NT2/D1 (cell line): Measurements from ENCODE around the gene RPUSD1.

Experiments
- SUZ12 ChIP-seq: IDR thresholded peaks from 2 replicates; pipeline ENCODE4 v1.6.1; 2011; ENCODE audit not compliant: insufficient read length, insufficient read depth; ENCODE audit errors: extremely low read depth
- ZNF274 ChIP-seq: IDR thresholded peaks from 2 replicates; pipeline ENCODE4 v1.6.1; 2011; ENCODE audit warnings: mild to moderate bottlenecking, low read depth, low read length

DNA sequence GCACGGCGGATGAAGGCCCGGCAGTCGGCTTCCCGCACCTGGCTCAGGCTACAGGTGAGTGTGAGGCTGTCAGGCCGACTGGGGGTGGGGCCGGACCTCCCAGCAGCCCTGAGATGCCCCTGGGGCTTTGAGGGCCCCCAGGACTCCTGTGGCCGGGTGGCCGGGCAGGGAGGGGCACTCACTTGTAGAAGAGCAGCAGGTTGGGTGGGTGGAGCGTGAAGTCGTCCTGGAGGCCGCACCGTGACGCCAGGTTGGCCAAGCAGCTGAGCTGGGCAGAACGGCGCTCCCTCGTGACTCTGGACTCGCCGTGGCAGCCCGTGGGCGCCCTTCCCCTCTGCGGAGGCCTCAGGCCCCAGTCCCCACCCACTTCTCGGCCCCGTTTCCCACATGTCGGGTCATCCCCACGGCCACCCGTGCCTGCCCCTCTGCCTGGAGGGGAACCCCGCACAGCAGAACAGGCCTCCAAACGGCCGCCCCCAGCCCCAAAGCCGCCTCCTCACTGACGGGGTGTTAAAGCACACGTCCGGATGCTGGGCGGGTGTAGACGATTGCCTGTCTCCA is 12.9 kb downstream of the RPUSD1 start:
- TF ChIP-seq ZNF274: no peak
- TF ChIP-seq SUZ12: no peak
